ENCODE data around the gene SEC16A.

The SEC16A gene

GRCh38 chr9:136485049-136486045, 2.5 kb upstream of the SEC16A start:
- peak; percentile 89 for TF ChIP-seq CTCF (IDR thresholded peaks at IDR 0.05)

GRCh38 chr9:136484153-136485048, 1.6 kb upstream of the SEC16A start:
- no peak for TF ChIP-seq CTCF (IDR thresholded peaks at IDR 0.05)

- TF ChIP-seq CTCF (IDR thresholded peaks at IDR 0.05), result no peak
These were observed 831 bp upstream of the SEC16A start for GRCh38 chr9:136483589-136484152.

GRCh38 chr9:136482046-136482792, 621 bp downstream of the SEC16A start:
- TF ChIP-seq CTCF (IDR thresholded peaks at IDR 0.05), result no peak

- no peak for TF ChIP-seq CTCF (IDR thresholded peaks at IDR 0.05)
These were observed 1.3 kb downstream of the SEC16A start for GRCh38 chr9:136481558-136481957.

GRCh38 chr9:136476369-136477150, 6.3 kb downstream of the SEC16A start:
- TF ChIP-seq CTCF (IDR thresholded peaks at IDR 0.05), result no peak
